Effector CD8-positive, alpha-beta T cell (primary cell): ENCODE data around the gene FAT1.

Experiments
- DNase-seq: peaks from one replicate; lab custom pipeline; 2025; lab: John Stamatoyannopoulos, UW

The FAT1 gene

DNA sequence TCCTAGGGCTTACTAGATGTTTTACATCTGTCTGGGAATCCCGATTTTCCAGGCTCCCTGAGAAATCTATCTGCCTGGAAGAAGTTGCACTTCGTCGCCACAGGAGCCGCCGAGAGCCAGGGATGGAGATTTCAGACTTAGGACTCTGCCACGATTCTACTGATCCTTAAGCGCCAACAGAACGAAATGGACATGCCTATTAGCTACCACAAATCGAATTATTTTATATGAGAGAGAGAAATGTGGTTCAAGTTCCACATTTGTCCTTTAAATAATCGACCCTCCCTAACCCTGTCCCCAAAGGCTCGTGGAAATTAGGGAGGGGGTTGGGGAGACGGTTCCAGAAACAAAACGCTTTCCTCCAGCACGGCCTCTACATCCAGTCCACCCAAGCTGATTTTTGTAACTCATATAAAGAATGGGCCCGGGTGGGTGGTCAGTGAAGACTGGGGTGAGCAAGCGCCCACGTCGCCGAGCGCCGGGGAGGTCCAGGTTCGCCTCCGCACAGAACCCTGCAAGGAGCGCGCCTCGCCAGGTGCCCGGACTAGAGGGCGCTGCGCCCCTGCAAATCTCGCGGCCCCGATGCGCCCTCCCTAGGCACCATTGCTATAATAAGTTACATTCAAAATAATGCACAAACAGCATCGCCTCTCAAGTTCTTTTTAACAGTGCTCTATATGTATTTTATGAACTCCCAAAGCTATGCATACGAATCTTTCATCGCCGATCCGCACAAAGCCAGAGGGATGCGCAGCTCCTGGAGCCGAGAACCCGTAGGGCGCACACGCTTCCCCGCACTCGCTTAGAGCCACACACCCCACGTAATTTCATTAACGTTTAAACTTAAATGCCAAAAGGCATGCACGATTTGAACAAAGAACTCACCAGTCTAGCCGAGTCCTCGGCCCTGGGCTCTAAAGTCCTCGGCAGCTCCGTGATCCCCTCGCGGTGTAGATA lies 2.1 kb upstream of the FAT1 start:
- no peak for DNase-seq

DNA sequence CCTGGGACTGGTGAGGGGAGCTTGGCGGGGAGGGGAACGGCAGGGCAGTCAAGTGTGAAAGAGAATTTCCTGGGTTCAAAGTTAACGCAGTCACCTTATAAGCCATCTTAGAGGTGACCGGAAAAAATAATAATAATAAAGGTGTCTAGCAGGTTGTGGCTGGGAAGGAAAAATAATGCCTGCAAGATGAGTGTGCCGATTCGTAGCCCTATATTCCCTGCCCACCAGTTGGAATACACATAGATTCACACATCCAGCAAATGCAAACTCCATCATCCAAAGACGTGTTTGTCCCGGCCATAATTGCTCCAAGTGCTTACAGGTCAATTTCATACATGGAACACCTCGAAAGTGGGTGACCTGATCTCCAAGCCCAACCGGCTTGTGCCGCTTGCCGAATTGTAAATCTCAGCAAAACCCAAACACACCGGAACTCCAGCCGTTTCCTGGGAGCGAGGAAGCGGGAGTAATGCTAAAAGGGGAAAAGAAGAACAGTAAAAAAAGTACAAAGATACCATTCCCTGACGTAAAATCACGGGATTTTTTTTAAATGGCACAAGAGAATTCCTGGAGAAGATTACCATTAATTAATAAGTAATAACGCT lies 1.3 kb upstream of the FAT1 start:
- DNase-seq: no peak

DNA sequence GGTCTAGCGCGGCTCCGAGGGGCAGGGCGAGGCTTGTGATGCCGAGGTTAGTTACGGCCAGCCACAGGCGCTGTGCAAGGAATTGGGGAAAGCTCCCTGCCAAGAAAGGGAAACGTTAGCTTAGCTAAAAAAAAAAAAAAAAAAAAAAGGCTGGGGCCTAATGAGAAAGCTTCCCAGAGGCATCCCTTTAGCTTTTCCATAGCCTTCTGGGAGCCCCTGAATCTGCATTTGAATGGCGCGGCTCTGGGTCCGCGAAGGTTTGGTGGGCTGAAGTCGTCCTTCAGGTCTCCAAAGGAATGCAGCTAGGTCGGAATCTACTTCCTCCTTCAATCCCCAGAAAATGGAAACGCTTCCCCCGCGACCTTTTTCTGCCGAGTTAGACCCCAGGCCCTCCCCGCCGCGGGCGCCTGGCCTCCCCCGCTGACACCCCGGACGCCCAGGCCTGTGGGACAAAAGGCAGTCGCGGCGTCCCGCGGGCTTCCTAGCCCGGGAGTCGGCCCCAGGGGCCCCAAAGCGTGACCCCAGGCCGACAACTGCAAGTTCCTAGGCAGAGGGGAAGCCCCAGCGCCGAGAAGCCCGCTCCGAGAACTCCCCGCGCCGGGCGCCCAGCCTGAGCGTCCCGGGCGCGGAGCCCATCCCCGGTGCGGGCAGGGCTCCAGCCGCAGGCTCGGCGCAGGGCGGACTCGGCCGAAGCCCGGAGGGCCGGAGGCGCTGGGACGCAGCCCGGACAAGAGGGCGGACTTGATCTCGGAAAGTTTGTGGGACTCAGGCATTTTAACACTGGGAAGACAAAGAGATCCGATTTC lies 605 bp upstream of the FAT1 start:
- DNase-seq: no peak

- no peak for DNase-seq
Observed at GRCh38 chr4:186722796-186723291, 812 bp downstream of the FAT1 start.

GRCh38 chr4:186719925-186720694 lies 3.5 kb downstream of the FAT1 start:
- DNase-seq: no peak

DNA sequence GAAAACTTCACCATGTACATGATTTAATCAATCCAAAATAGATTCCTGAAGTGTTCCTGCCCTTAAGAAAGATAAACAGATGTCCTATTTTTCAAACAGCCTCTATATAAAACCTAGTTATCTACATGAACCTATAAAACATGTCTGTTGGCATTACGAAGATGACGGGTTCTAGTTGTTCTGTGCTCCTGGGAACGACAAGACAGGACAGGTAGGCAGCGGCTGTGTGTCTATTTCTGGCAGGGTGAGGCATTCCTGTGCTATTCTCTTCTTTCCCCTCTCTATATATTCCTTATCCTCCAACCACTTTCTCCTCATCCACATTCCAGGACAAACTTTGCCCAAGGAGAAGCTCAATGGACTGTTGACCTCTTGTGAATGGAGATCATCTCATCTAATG lies 6.1 kb downstream of the FAT1 start:
- DNase-seq: no peak

GRCh38 chr4:186715077-186715476 lies 8.6 kb downstream of the FAT1 start:
- no peak for DNase-seq

DNA sequence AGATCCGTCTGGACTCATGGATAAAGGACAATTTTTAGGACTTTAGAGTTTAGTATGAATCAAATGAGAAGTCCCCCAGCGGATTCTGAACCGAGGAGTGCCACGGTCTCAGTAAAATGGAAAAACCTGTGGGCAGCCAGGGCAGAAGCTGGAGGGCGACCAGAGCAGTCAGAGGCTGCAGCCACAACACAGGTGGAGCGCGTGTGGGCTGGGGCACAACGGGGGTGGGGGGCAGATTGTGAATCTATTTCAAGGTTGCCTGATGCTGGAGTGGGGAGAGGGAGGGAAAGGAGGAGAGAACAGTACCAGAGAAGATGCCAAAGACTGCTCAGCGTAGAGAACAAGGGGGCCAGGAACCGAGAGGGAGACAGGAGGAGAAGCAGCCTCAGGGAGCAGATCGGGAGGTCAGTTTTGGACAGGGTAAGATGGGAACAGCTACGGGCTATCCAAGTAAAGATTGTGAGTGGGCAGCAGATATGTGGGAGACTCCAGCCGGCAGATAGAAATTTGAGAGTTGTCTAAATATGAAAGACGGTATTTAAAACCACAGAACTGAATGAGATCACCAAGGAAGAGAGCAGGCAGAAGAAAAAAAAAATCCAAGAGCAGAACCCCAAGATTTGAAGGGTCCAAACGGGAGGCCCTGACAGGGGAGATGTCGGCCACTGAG lies 9.5 kb downstream of the FAT1 start:
- no peak for DNase-seq

- DNase-seq: no peak
Observed at GRCh38 chr4:186712690-186713089, 11.0 kb downstream of the FAT1 start.

DNA sequence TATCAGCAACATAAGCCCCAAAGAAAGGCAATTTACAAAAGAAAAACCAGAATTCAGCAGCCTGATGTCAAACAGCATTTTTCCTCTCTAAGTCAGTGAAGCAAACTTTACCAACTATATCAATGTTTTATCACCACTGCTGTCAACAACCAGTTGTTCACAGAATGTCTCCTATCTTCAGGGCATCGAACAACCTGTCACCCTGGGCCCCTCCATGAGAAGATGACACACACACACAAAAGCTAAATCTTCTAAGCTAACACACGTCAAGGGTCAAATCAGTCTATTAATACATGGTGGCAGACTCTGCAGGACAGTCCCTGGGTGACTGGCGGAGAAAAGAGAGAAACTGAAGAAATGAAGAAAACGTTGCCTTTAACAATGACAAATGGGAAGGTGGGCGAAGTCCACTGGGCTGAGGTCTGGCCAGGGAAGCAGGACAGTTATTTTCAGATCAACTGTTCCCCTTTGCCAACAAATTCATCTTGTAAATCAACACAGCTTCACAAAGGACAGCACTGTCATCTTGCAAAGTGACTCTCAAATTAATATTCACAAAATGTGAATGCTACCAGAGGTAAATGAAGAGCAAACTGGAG lies 13.0 kb downstream of the FAT1 start:
- no peak for DNase-seq

DNA sequence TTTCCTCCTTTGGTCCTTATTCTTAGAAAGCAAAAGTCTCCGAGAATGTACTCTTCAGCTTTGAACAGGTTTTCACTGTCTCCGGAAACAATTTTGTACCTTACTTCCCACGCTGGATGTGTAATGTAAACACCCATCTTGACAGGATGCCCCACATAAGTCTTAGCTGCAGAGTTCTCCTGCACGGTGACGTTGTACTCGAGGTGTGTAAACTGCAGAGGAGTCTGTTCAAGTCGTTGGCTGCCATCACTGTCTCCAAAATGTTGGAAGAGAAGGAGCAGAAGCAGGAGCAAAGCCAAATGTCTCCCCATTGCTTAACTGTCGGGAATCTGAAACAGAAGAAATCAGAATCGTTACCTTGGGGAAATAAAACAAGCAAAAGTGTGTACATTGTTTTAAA lies 14.1 kb downstream of the FAT1 start:
- DNase-seq: no peak

DNA sequence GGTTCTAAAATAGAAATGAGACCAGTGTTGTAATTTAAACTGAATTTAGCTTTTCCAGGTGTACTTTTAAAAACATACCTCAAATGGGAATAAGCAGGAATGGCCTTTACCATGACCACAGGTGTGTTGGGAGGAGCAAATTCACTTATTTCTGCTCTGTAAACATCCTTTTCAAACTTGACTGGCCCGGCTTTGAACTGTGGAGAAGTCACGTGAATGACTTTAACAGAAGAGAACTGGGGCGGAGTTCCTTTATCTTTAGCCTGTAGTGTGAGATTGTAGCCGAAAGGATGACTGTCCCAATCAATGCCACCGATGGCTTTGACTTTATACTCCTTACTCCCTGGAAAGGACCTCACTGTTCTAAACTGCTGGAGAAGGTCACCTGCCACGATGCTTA lies 15.1 kb downstream of the FAT1 start:
- no peak for DNase-seq

DNA sequence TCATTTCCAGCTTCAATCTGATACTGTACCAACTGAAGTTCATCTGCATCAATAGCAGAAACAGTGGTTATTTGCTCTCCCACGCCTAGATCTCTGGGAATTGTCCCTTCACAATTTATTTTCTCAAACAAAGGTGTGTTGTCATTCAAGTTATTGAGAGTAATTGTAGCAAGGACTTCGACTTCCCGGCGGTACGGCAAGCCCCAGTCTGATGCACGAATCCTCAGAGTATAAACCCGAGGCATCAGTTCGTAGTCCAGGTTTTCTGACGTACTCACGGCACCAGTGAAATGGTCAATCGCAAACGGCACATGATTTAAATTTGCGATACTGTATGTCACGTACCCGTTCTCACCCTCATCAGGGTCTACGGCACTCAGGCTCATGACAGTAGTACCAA lies 15.7 kb downstream of the FAT1 start:
- DNase-seq: no peak

- DNase-seq: no peak
Observed at GRCh38 chr4:186707574-186707973, 16.1 kb downstream of the FAT1 start.

- no peak for DNase-seq
Observed at GRCh38 chr4:186704057-186704456, 19.6 kb downstream of the FAT1 start.

DNA sequence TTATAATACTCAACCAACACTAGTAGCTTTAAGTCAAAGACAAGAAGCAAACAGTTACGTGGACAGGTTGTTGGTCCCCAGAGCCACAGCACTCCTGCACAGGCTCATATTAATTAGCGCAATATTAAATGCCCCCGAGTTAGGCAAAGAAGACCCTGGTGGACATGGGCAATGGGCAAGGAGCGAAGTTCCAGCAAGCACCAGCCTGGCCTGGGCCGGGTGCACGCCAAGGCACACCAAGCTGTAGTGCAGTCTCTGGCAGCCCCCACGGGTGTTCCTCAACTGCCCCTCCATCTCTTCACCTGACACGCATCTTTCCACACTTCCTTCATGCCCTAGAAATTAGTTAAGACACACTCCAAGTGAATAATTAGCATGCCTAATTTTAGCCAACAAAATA lies 20.1 kb downstream of the FAT1 start:
- DNase-seq: no peak

GRCh38 chr4:186702940-186703339 lies 20.7 kb downstream of the FAT1 start:
- no peak for DNase-seq

DNA sequence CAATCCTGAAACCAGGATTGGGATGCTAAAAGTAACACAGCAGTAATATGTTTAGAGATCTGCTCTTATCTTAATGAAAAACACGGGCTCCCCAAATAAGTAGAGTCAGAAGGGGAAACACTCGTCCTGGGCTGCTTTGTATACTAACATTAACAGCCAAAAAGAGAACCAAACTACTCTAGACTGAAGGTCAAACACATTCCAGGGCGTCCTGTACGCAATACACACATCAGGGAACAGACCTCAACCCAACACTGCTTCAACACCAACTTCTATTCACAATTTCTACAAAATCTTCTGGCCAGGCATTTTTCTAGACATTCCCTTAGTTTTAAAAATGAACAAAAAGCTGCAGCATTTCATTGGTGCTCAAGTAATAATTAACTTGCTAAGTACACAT lies 21.4 kb downstream of the FAT1 start:
- DNase-seq: no peak

DNA sequence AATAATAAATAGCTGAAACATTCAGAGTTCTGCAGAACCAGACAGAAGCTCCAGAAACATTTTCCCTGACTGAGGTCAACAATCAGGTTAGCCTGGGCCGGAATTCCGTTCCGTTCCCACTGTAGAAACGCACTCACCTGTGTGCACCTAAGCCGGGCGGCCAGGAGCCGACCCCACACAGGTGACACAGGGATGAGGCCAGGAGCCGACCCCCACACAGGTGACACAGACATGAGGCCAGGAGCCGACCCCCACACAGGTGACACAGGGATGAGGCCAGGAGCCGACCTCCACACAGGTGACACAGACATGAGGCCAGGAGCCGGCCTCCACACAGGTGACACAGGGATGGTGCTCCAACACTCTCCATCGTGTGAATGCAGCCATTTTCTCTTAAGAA lies 21.9 kb downstream of the FAT1 start:
- no peak for DNase-seq

DNA sequence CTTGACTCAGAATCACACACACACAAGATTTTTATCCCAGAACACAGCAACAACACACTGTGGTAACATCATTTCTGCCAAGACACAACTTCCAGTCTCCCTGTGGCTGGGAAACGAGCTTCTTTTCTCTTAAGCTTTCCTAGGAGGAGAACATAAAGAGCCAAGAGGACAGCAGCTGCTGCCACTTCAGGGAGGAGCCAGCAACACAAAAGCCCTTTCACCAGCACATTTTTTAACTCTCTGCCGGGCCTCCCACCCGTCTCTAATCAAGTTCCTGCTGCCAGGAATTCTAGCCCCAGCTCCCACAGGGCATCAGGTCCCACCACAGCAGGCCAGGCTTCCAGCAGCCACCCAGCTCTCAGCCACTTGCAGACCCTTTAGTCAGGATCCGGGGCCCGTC lies 22.4 kb downstream of the FAT1 start:
- no peak for DNase-seq

GRCh38 chr4:186700746-186701145 lies 22.9 kb downstream of the FAT1 start:
- no peak for DNase-seq
